HCT116 (cell line): ENCODE results near the gene IMPA2. TPM values are rescaled to one million over a fixed set of nuclear protein-coding genes. Genes with fewer than 3 reads are reported as not detected.

Experiments used
- ATAC-seq: fragments of 200-7000 bp; cut with Tn5 transposase; 2 replicates; pipeline ENCODE4 v1.9.1; 2020; ENCODE audit warnings: mild to moderate bottlenecking, moderate library complexity
- BruUV-seq: library from RNA; stranded (reverse); fragments of 400-500 nt; replicated peaks from 2 replicates; lab custom pipeline; 2021; lab: Mats Ljungman, UMichigan
- CTCF ChIA-PET: fragments of 300-600 bp; sonication (Branson Sonifier 250); formaldehyde crosslinking; loops from one replicate; lab custom pipeline; 2021; ENCODE audit warnings: antibody characterized with exemption; lab: Charles Lee
- POLR2A ChIA-PET: fragments of 300-600, 350-600 bp; sonication (Branson Sonifier 250); formaldehyde crosslinking; loops from one replicate; lab custom pipeline; 2021; ENCODE audit warnings: antibody characterized with exemption; lab: Charles Lee
- RAD21 ChIA-PET, 2 experiments: fragments of 300-600 bp; sonication (Branson Sonifier 250); formaldehyde crosslinking; loops; one replicate each; lab custom pipeline; 2023; ENCODE audit warnings: low total read pairs in 2 of 2; ENCODE audit not compliant: uncharacterized antibody in 2 of 2, unreplicated experiment in 2 of 2, low non-redundant PET in 1 of 2; lab: Charles Lee
- DNase-seq: peaks from one replicate; pipeline ENCODE4 v3.0.0-alpha.2; 2010; ENCODE audit warnings: low read depth, low spot score
- H2AFZ ChIP-seq: fragments of 200-600 bp; shearing (Covaris generic), sonication (generic); 2 replicates; pipeline ENCODE4 v1.6.1; 2017; ENCODE audit warnings: low read depth, mixed run types, mixed read lengths, antibody characterized with exemption, low read length; ENCODE audit not compliant: poor library complexity, severe bottlenecking
- H3K27ac ChIP-seq: 2 replicates; pipeline ENCODE4 v1.5.1; 2012; ENCODE audit warnings: low read depth, low read length
- H3K27me3 ChIP-seq: fragments of 200-600 bp; sonication (generic); 2 replicates; pipeline ENCODE4 v1.6.1; 2016; ENCODE audit warnings: mixed run types, low read length, mixed read lengths; ENCODE audit not compliant: insufficient read depth
- H3K36me3 ChIP-seq, 2 experiments: fragments of 200-500 bp in 1 of 2; fragments of 200-600 bp in 1 of 2; sonication (Bioruptor generic) in 1 of 2; sonication (generic) in 1 of 2; 2 replicates each; pipeline versions ENCODE4 v1.5.1 to v1.6.1; 2014 to 2016; ENCODE audit warnings: low read length in 2 of 2, inconsistent platforms in 1 of 2, mixed read lengths in 1 of 2, mixed run types in 1 of 2; ENCODE audit not compliant: insufficient read depth in 2 of 2, control insufficient read depth in 1 of 2
- H3K4me1 ChIP-seq, 2 experiments: fragments of 200-600 bp in 1 of 2; sonication (generic) in 1 of 2; 2 replicates each; pipeline versions ENCODE4 v1.5.1 to v1.6.1; 2012 to 2017; ENCODE audit warnings: low read length in 2 of 2, inconsistent platforms in 1 of 2, mild to moderate bottlenecking in 1 of 2, mixed read lengths in 1 of 2, mixed run types in 1 of 2, moderate library complexity in 1 of 2; ENCODE audit not compliant: insufficient read depth in 2 of 2, control insufficient read depth in 1 of 2
- H3K4me2 ChIP-seq: fragments of 200-600 bp; sonication (generic); 2 replicates; pipeline ENCODE4 v1.6.1; 2017; ENCODE audit warnings: mixed run types, low read length, mixed read lengths
- H3K4me3 ChIP-seq, 2 experiments: fragments of 200-600 bp in 1 of 2; sonication (generic) in 1 of 2; replicated peaks in 1 of 2; 2 replicates each; pipeline ENCODE4 v1.5.1; 2011 to 2016; ENCODE audit warnings: low read length in 2 of 2, control low read depth in 1 of 2, low read depth in 1 of 2, mild to moderate bottlenecking in 1 of 2, mixed read lengths in 1 of 2, mixed run types in 1 of 2
- H3K79me2 ChIP-seq: fragments of 200-600 bp; sonication (generic); 2 replicates; pipeline ENCODE4 v1.6.1; 2017; ENCODE audit warnings: mild to moderate bottlenecking, mixed run types, low read length, moderate library complexity, mixed read lengths; ENCODE audit not compliant: insufficient read depth
- H3K9ac ChIP-seq: fragments of 200-600 bp; sonication (generic); 2 replicates; pipeline ENCODE4 v1.6.1; 2016; ENCODE audit warnings: low read length, mixed read lengths
- H3K9me2 ChIP-seq: fragments of 200-600 bp; sonication (generic), shearing (Covaris generic); 2 replicates; pipeline ENCODE4 v1.6.1; 2017; ENCODE audit warnings: mixed run types, mild to moderate bottlenecking, moderate library complexity; ENCODE audit not compliant: insufficient read depth
- H3K9me3 ChIP-seq, 2 experiments: fragments of 200-500 bp in 1 of 2; fragments of 200-600 bp in 1 of 2; sonication (Bioruptor generic) in 1 of 2; sonication (generic) in 1 of 2; 2 replicates each; pipeline ENCODE4 v1.6.1; 2014 to 2017; ENCODE audit warnings: low read length in 2 of 2, mixed read lengths in 2 of 2, inconsistent platforms in 1 of 2, low read depth in 1 of 2, mild to moderate bottlenecking in 1 of 2, mixed run types in 1 of 2, moderate library complexity in 1 of 2; ENCODE audit not compliant: control insufficient read depth in 1 of 2, insufficient read depth in 1 of 2
- H4K20me1 ChIP-seq: fragments of 200-600 bp; sonication (generic), shearing (Covaris generic); 2 replicates; pipeline ENCODE4 v1.6.1; 2017; ENCODE audit warnings: mixed run types, mild to moderate bottlenecking, moderate library complexity; ENCODE audit not compliant: insufficient read depth
- CTCF ChIP-seq, 3 experiments: fragments of 200-600 bp in 1 of 3; sonication (generic) in 1 of 3; IDR thresholded peaks in 2 of 3; conservative IDR thresholded peaks in 1 of 3; 2 replicates each; pipeline ENCODE4 v1.5.1; 2012 to 2017; ENCODE audit warnings: low read depth in 2 of 3, low read length in 2 of 3, antibody characterized with exemption in 1 of 3, borderline replicate concordance in 1 of 3, control low read depth in 1 of 3, mild to moderate bottlenecking in 1 of 3, mixed read lengths in 1 of 3, mixed run types in 1 of 3, moderate library complexity in 1 of 3; ENCODE audit not compliant: insufficient read depth in 1 of 3
- ELF1 ChIP-seq: IDR thresholded peaks from 2 replicates; pipeline ENCODE4 v1.6.1; 2012; ENCODE audit warnings: low read depth, borderline replicate concordance
- EZH2 ChIP-seq: fragments of 200-600 bp; sonication (generic); IDR thresholded peaks from 2 replicates; pipeline ENCODE4 v1.6.1; 2017; ENCODE audit warnings: antibody characterized with exemption, mixed run types
- EZH2phosphoT487 ChIP-seq: fragments of 200-600 bp; IDR thresholded peaks from 2 replicates; pipeline ENCODE4 v1.6.1; 2018; ENCODE audit warnings: antibody characterized with exemption, borderline replicate concordance
- JUND ChIP-seq: IDR thresholded peaks from 2 replicates; pipeline ENCODE4 v1.6.1; 2012
- MAX ChIP-seq: IDR thresholded peaks from 2 replicates; pipeline ENCODE4 v1.6.1; 2012
- RAD21 ChIP-seq: IDR thresholded peaks from 2 replicates; pipeline ENCODE4 v1.6.1; 2012; ENCODE audit warnings: low read depth, mild to moderate bottlenecking
- TCF7L2 ChIP-seq: IDR thresholded peaks from 2 replicates; pipeline ENCODE4 v1.7.0; 2011; ENCODE audit warnings: borderline replicate concordance, inconsistent platforms; ENCODE audit not compliant: insufficient read depth, insufficient read length; ENCODE audit errors: extremely low read depth
- YY1 ChIP-seq: IDR thresholded peaks from 2 replicates; pipeline ENCODE4 v1.6.1; 2011; ENCODE audit warnings: low read length, low read depth, moderate library complexity, mild to moderate bottlenecking; ENCODE audit not compliant: insufficient replicate concordance; ENCODE audit errors: extremely low read depth
- ZBTB33 ChIP-seq: IDR thresholded peaks from 2 replicates; pipeline ENCODE4 v1.6.1; 2011; ENCODE audit warnings: mild to moderate bottlenecking, low read length, moderate library complexity; ENCODE audit not compliant: insufficient replicate concordance; ENCODE audit errors: extremely low read depth
- ZFX ChIP-seq: fragments of 450-650 bp; IDR thresholded peaks from 2 replicates; pipeline ENCODE4 v1.6.1; 2017
- intact Hi-C: fragments of 100-400 bp; cut with micrococcal nuclease; formaldehyde crosslinking; loops from 2 replicates; pipeline ENCODE4 v1.10.0; 2022
- total RNA-seq: library from RNA; stranded (reverse); gene quantifications from one replicate; pipeline ENCODE4 v1.2.1, GENCODE V29; 2021; ENCODE audit not compliant: unreplicated experiment

The IMPA2 gene
- total RNA-seq, 1 experiment from 2014 or later, result 32.5 TPM

DNA sequence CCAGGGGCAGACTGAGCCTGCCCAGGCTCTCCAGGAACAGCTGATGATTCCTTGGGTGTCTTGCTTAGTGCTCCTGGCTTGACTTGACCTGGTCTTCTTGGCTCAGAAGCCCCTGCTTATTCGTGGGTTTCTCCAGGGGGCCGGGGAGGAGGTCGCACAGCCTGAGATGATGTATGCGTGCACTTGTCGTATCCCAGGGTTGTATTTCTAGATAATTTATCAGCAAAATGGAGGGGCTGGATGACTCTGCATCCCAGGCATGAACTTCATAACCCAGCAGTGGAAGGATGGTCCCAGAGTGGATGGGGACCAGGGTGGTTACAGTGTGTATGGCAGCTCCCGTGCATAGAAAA, 25.2 kb downstream of the IMPA2 start:
- Histone ChIP-seq H3K4me2 (no peak overlapping the region), H3K4me3 (no peak overlapping the region), H3K27me3 (no peaks in the 10 kb centered on the region), H4K20me1 (no peaks in the 10 kb centered on the region), H3K36me3 (no peaks in the 10 kb centered on the region; a peak in 2 of 4 replicates), H3K9me2 (no peaks in the 10 kb centered on the region), H3K4me1 (no peaks in the 10 kb centered on the region), H2AFZ (no peak overlapping the region), H3K9me3 (no peaks in the 10 kb centered on the region), H3K79me2 (no peaks in the 10 kb centered on the region), H3K27ac (no peak overlapping the region), H3K9ac (no peak overlapping the region)
- DNase-seq (no peak), ATAC-seq (no peak)
- intact Hi-C loops, result no loop called here
- ChIA-PET RAD21 (no interaction called here), POLR2A (no interaction called here), CTCF (no interaction called here)
- BruUV-seq, result no TSS peak
- TF ChIP-seq ZFX (no peak), RAD21 (no peak), ZBTB33 (no peak), CTCF (IDR thresholded peaks at IDR 0.05 in 2 of 3, conservative IDR thresholded peaks at IDR 0.05 in 1 of 3; ENCODE audit: borderline replicate concordance in 1 of 3, insufficient read depth in 1 of 3, low read depth in 2 of 3, low read length in 2 of 3) (no peak), ELF1 (no peak), MAX (no peak), EZH2phosphoT487 (no peak), JUND (no peak), YY1 (no peak), TCF7L2 (no peak), EZH2 (no peak)
